GM21528 (cell line): ENCODE measurements around the gene CCDC60.

Experiments
- ATAC-seq: cut with Tn5 transposase; IDR thresholded peaks from one replicate; pipeline ENCODE4 v1.9.1; 2021; ENCODE audit warnings: mild to moderate bottlenecking, moderate library complexity; ENCODE audit not compliant: unreplicated experiment, low FRiP score

Gene CCDC60, protein sequence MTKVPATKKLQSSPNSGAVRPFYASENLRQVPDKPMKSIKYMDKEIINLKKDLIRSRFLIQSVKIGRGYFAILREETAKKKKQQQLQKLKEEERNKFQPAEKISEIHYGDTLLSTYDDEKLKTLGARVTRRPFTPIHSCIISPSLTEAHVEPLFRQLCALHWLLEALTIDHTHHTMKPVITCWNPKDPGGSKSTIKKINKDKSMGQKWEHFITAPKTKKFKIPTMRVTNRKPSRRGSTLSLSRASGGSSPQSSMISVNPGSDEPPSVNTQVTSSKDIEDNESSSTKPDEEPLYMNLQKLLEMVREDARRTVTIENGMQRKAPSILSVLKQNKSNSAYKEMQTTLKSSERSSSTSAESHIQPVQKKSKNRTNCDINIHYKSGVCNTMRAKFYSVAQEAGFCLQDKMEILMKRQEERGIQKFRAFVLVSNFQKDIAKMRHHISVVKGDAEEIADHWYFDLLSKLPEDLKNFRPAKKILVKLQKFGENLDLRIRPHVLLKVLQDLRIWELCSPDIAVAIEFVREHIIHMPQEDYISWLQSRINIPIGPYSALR

DNA sequence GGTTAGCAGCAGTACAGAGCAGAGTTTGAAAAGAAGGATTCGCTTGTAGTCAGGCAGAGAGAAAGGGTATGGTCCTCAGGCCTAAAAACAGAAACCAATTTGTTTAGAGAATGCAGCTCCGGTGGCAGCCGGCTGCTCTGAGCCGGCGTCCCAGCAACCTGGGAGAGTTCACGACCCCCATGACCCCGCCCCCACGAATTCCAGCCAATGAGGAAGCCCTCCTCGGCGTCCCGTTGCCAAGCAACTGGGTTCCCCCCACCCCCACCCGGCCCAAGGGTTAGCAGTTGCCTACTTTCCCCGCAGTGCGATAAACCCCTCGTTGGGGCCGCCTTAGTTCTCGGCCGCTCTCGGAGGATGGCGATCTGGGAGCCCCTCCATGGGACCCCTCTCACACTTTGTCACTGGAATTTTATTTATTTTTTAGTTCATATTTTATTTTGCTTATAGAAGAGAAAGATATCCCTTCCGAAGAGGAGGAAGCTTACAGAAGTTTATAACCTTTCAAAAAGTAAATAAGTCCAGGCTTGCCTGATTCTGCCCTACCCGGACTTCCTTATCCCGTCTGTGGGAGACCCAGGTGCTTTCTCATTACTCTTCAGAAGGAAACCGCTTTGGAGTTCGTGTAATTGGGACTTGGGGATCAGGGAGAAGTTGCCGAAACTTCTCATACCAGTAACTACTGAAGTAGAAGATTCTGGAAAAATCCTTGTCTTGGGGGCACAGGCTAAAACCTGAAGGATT is at the start of gene CCDC60:
Gene CCDC60 (plus strand): TSS at position 300 of the 741 bp plus-strand sequence. CDS start 448 bp downstream, outside the sequence.
- ATAC-seq: no peak

DNA sequence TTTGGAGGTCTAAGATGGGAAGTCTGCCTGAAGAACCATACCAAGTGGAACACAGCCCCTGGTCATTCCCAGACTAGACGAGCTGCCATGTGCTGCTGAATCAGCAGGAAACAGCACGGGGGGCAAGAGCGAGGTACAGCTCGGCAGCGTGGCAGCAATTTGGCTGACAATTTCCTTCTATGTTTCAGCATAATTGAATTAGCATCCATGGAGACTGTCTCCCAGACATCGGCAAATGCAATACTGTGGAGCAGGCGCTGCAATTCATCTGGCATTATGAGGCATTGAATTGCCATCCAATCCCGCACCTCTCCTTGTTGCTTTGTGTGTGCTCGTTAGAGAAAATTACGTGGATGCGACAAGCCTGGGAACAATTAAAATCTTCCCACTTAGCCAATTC is 46.0 kb upstream of the CCDC60 start:
- ATAC-seq: no peak

DNA sequence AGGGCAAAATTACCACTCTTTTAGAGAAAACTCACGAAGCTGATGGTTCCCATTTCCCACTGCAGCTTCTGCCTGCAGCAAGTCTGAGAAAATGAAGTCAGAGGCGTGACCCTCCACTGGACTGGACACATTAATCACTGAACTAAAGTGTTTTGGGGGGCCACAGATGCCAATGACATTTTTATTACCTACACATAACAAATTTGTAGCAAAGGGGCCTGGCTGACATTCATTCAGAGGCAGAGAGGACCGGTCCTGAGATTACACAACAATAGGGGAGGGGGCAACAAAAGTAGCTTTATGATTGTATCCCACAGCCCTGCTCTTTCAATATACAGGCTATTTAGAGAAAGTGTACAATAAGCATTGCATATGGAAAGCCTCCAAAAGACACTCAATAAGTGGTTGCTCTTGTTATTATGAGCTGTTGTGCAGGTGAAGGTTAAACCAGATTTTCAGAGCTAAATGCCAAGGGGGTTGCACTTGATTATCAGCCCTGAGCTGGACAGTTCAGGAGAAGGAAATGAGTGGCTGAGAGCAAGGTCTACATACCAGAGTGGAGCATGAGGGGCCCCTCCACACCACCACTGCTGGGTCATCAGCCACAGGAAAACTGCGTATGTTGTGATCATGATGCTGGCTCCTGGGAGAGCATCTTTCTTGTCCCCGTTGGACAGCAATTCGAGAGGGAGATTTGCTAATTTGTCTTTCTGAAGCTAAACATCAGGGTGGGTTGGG is 41.5 kb upstream of the CCDC60 start:
- no peak for ATAC-seq

DNA sequence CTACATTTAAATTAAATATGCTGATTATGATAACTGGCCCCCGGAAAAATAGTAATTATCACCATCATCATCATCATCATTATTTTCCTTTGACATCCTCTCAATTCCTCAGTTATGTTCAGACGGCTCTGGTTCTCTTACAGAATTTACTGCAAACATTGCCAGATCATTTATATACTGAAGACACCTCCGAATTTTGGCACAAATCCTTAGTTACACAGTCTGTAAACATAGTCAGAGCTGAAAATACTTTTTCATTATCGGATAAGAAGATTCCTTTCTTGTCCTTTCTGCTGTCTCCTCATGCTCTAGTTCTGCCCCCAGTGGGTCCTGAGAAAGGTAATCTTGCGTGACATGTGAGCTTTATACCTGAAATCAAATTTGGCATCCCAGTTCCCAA is 40.3 kb upstream of the CCDC60 start:
- no peak for ATAC-seq

DNA sequence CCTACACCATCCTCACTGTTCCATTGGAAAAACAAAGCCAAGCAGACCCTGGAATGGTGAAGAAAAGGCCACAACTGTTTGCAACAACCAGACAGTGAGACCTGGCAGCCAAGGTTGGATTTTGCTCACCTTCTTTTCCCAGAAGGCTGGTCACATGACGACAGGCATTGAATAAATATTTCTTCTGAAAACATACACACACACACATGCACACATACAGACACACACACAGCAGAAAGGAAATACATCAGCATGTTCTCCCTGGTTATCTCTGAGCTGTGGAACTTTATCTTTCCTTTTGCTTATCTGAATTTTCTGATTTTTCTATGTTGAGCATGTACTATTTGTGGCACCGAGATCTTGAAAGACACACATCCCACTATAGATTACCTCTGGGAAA is 38.0 kb upstream of the CCDC60 start:
- ATAC-seq: no peak

DNA sequence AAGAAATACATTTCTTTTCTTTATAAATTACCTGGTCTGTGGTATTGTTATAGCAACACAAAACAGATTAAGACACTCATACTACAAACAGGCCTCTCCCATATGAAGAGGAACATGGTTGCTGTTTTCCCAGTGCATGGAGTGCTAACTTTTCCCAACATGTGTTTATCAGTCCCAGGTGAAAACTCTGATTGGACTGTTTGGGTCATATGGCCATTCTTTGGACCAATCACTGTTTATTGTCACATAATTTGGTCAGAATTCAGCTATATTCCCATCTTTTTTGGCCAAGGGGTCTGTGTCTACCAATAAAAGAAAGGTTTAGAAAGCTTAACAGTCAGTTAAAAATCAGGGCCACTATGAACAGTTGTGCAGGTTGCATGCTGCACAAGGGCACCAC is 35.4 kb upstream of the CCDC60 start:
- no peak for ATAC-seq

DNA sequence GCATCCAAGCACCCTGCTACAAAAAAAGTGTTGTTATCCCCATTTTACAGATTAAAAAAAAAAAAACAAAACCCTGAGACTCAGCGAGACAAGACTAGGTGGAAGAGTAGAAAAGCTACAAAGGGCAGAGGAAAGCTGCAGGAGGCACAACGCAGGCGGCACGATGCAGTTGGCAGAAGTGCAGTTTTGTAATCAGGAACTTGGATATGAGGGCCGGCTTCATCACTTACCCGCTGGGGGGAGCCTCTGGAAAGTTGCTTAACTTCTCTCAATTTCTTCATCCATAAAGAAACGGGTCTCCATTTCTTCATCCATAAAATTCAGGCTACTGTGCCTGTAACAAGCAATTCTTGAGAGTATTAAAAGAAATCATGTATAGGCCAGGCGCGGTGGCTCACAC is 33.1 kb upstream of the CCDC60 start:
- no peak for ATAC-seq

DNA sequence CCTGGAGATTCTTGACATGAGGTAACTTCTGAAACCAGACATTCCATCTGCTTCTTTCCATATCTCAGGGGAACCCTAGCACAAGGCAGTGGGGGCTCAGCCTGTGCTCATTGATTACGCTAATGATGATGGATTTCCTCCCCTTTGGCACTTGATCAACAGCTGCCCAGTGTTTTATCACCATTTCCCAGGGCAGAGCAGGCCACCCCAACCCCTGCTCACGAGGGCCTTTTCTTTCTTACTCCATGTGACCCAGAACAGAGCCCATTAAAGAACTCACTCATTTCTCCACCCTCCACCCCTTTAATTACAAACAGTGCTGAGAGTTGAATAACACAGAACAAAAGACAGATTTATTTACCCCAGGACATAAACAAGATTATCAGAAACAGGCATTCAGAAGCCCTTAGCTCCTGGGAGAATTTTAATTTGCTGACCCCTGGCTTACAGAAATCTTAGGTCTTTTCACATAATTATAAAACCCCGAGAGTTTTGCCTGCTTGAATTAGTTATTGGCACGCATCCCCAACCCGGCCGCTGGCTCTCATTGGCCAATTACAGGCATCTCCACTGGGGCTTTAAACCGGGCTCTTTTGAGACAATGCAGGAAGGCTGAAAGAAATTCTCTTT is 32.0 kb upstream of the CCDC60 start:
- ATAC-seq: no peak

DNA sequence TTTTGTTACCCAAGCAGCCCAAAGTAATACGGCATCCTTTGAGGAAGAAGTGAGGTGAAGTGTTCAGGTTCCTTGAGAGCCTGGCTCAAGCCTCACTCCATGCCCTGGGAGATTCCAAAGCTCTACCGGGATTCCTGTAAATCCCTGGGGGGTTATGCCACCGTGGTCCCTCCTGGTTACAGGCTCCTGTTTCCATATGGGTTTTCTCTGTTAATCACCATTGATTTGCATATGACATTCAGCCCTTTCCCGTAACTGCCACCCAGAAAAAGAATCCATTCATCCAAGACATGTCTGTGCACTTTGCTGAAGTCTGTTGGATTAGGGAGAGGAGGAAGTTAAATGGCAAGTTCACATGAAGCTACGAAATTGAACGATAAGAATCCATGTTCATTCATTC is 27.9 kb upstream of the CCDC60 start:
- ATAC-seq: no peak

DNA sequence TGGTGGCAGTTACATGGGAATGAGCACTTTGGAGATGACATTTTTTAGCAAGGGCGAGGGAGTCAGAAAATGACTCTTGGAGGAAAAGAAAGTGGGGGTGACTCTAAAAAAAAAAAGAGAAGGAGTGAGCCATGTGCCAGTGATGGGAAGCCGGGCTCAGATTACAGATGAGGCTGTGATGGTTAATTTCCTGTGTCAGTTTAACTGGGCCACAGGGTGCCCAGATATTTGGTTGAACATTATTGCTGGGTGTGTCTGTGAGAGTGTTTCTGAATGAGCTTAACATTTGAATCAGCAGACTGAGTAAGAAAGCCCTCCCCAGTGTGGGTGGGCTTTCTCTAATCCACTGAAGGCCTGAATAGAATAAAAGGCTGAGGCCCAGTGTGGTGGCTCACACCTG is 26.8 kb upstream of the CCDC60 start:
- ATAC-seq: no peak

DNA sequence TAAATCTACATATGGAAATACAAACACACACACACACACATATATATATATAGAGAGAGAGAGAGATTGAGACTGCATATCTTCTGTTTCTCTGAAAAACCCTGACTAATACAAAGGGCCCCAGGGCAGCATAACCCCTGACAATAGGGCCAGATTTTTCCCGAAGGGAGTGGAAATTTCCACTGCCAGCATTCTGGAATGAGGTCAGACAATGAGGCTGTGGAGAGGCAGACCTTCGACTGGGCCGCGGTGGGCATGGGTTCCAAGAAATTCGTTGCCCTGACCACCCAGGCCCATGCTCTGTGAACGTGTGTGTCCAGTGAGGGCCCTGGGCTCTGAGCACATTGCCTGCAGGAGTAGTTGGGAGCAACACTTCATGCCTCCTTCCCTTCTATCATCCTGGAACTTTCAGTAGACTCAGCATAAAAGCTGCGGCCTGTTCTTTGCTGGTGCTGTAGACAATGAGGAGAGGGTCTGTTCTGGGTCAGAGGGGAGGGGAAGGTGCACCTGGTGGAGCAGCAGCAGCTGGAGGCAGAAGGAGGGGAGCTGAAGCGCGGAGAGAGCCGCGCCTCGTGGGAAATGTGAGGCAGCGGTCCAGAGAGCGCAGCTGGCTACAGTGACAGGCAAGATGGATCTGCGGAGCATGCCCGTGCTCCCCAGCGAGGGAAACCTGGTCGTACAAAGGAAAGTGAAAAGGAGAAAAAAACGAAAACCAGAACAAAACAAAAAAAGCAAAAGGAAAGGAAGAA is 25.6 kb upstream of the CCDC60 start:
- ATAC-seq: no peak

DNA sequence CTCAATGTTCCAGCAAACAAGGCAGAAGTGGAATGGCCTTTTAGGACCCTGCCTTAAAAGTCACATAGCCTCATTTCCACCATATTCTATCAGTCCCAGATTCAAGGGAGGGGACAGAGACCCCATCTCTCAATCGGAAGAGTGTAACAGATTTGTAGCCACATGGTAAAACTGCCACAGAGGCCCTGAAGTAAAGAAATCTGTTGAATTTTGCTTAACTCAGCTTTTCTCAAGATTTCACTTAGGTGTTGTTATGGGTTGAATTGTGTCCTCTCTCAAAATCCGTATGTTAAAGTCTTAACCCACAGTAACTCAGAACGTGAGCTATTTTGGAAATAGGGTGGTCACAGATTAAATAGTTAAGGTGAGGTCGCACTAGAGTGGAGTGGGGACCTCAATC is 22.7 kb upstream of the CCDC60 start:
- no peak for ATAC-seq

DNA sequence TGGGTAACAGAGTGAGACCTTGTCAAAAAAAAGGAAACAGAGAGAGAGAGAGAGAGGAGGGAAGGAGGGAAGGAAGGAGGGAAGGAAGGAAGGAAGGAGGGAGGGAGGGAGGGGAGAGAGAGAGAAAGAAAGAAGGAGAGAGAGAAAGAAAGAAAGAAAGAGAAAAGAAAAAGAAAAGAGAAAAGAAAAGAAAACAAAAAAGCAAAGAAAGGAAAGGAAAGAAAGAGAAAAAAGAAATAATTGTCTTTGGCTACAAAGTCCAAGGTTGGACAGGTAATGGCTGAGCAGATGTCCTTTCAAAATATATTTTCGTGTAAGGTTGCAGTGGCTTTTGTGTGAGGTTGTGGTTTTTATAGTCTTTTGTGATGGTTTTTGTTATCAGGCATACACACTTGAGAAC is 21.6 kb upstream of the CCDC60 start:
- no peak for ATAC-seq

DNA sequence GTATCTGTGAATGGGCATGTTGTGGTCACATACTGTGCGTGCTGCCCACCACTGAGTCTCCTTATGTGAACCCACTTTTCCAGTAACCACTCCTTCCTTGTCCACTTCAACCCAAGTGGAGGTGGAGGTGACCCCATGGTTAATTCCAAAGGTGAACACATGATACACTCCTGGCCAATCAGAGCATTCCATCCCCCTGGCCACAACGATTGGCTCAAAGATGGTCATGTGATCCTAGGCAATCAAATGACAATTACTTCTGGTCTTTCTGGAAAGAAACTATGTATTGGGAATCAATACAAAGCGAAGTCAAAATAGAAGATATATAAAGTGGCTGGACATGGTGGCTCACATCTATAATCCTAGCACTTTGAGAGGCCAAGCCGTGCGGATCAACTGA is 20.2 kb upstream of the CCDC60 start:
- ATAC-seq: no peak

DNA sequence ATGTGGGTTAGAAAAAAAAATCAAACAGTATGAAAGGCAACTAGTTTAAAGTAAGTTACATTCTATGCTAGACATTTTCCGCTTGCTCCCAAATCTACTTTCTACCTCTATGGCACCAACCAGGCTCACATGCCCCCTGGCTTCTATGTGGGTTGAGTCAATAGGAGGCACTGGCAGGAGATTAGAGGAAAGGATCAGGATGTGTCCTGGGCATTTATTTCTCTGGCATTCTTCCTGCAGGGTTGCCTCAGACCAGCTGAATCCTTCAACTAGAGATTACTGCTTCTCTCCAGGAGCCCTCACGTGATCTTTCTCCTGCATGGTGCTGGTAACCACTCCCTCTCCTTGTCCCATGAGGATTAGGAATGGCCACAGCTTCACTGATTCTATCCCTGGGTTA is 14.9 kb upstream of the CCDC60 start:
- no peak for ATAC-seq

DNA sequence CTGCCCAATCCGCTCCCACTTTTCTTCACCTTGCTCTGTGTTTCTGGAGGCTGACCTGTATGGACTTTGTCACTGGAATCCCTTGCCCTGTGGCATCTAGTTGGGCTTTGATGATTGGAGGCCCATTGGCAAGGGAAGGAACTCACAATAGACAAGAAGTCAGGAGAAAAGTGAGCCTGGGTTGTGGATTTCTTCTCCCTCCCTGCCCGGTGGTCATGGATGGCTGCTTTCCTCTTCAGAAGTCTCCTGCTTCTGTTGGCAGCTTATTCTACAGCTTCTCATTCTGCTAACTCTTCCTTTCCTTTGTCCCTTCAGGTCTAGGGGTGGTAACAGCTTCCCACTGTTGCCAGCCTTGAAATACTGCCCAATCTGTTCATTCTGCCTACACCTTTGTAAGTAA is 13.9 kb upstream of the CCDC60 start:
- no peak for ATAC-seq

DNA sequence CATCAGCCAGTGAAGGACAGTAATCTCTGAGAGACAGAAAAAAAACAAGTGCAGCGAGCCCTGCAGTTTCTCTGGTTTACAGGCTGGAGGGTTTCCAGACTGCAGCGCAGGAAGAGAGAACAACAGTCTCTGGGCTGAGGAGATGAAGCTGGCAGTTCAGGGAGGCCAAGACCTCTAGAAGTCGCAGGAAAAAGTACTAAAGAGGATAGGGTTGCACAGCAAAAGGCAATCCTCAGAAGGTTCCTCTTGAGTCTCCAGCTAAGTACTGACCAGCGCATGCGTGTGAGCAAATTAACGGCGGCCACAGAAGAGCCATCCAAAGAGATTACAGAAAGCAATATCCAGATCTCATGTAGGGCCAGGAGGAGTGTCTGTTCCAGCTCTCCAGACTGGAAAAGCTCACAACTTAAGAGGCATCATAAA is 12.2 kb upstream of the CCDC60 start:
- ATAC-seq: no peak

DNA sequence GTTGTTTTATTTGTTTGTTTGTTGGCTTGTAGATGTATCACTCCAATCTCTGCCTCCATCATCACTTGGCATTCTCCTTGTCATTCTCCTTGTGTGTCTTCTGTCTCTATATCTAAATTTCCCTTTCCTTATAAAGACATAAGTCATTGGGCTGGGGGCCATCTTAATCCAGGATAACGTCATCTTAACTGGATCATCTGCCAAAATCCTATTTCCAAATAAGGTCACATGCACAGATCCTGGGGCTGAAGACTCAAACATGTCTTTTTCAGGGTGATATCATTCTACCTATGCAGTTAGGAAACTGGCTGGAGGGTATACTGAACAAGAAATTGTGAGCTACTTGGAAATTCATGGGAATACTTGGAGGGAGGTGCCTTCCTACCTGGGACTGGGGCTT is 8.7 kb upstream of the CCDC60 start:
- ATAC-seq: no peak

DNA sequence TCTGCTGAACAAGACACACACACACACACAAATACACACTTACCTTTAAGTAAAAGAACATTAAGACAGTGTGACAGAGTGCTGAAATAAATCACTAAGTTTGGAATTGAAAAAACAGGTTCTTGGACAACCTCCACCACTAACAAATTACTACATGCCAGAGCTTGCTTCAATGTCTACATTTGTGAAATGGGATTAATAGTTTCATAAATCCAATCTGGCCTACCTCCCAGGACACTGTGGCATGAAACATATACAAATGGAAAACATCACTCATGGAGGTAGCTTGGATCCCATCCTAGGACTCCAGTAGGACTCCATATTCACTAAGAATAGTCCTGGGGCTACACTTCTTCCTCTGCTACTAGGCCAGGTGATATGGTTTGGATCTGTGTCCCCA is 8.2 kb upstream of the CCDC60 start:
- no peak for ATAC-seq

DNA sequence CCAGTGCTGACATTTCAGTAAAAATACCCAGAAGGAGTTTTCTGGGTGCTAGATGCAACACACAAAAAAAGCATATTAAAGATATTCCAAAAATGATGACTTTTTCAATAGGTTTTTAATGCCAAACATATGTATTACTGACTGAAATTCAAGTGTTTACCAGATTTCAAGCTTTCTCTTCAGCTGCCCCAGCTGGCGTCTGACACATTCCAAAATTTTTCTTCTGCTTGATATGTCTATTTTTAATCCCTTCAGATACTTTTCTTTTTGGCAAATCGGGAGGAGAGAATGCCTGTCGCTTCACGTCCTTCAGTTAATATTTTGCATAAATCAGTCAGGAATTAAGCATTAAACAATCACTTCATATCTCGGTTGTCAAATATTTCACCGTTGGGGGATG is 7.1 kb upstream of the CCDC60 start:
- ATAC-seq: no peak
